GM21381 (cell line): ENCODE measurements around the gene ANKRD40CL.
"Not testable (repeated sequence)": the region's sequence is repeated elsewhere in the genome, so short reads cannot be mapped to it uniquely, and the experiment has no call there.

ENCODE experiments used
- ATAC-seq: cut with Tn5 transposase; IDR thresholded peaks from one replicate; pipeline ENCODE4 v1.9.1; 2021; ENCODE audit warnings: mild to moderate bottlenecking, moderate library complexity; ENCODE audit not compliant: unreplicated experiment

Gene ANKRD40CL

DNA sequence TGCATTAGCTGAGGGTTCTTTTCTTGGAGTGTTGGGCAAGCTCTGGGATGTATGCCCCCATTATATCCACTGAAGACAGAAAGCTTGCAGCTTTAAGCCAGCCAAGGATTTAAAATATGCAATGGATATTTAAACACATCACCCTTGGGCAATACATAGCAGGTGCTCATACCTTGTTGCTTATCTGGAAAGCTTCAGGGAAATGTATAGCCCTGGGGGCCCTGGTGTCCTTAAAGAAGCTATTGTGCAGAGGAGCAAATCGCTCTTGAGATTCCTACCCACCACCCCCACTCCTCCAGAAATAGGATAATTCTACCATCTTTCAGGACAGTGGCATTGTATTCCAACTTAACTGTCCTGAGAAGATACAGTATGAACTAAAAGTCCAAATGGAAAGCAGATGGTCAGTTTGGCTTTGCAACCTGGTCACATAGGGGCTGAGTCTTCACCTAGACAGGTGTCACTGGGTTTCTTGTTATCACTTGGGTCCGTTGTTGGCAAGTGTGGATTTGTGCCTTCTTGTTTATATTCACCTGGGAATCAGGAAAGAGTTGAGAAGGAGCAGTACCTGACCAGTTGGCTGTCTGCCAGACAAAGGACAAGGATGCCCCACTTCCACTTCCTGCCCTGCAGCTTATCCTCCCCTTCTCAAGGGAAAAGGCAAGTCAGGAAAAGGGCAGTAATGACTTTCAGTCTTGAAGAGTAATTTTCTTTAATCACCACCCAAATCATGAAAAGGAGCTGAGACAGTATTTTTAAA, 3.4 kb downstream of the ANKRD40CL start:
- ATAC-seq = no peak

DNA sequence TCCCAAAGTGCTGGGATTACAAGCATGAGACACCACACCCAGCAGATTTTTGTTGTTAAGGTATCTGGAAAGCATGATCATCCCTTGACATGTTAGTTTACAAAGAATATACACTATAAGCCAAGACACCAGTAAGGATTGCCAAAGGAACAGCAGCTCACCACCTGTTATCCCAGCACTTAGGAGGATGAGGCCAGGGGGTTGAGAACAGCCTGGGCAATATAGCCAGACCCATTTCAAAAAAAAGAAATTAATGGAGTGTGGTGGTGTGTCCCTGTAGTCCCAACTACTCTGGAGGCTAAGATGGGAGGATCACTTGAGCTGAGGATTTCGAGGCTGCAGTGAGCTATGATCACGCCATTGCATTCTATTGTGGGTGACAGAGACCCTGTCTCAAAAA, 5.1 kb downstream of the ANKRD40CL start:
- no peak for ATAC-seq

DNA sequence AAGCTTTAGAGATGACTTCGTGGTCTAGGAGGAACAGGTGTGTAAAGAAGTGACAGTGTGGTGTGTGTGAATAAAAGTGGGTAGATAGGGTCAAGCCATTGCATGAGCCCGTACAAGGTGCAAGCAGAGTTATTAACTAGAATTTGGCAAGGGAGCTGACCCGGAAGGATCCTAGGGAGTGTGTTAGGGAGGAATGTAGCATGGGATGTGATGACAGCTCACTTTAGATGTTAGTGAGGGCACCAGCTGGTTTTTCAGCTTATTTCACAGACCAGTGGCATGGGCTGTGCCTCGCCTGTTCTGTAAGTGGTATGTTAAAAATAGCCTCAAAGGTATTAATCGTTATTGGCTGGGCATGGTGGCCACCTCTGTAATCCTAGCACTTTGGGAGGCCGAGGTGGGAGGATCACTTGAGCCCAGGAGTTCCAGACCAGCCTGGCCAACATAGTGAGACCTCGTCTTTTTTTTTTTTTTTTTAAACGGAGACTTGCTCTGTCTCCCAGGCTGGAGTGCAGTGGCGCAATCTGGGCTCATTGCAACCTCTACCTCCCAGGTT, 8.3 kb downstream of the ANKRD40CL start:
- no peak for ATAC-seq

DNA sequence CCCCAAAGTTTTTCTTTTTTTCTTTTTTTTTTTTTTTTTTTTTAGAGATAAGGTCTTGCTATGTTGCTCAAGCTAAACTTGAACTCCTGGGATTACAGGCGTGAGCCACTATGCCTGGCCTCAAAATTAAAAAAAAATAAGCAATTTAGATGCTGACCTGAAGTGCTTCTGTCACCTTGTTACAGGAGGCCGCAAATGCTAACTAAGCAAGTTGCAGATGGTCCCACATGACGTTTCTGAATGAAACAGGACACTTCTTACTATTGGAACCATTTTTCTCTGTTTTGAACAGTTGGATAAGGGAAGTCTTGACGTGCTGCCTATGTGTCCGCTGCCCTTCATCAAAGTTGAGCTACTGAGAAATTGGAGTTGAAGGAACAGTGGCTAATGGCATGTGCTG, 8.8 kb downstream of the ANKRD40CL start:
- ATAC-seq = no peak

DNA sequence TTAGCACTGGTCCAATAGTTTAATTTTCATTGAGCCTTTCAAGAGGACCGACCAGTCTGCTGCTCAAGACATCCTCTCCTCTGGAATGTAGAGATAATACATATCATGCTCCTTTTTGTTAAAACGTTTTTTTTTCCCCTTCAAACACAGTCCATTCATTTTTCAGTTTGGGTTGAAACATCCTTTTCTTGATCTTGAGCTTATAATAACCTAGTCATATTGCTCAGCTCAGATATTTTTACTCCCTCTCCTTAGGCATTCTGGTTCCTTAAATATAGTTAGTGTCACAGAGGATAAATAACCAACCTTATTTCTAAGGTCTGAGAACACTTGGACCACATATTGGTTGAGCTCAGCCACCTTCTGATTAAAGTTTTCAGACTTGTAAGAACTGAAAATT, 12.8 kb downstream of the ANKRD40CL start:
- no peak for ATAC-seq

DNA sequence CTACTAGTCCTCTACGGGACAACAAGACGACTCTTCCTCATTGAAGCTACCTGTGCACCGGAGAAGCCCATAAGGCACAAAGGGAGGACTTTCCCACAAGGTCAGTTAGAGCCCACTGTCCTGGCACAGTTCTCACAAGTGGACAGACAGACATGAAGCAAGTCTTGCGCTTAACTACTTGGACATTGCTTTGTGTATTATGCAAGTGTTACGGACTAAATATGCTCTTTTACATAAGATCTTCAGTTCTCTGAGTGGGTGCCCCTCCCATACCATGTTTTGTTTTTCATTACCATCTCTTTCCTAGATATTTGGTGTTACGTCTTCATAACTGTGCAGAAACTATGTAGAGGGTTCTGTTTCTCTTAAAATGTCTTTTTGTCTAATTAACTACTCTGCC, 18.1 kb downstream of the ANKRD40CL start:
- no peak for ATAC-seq

DNA sequence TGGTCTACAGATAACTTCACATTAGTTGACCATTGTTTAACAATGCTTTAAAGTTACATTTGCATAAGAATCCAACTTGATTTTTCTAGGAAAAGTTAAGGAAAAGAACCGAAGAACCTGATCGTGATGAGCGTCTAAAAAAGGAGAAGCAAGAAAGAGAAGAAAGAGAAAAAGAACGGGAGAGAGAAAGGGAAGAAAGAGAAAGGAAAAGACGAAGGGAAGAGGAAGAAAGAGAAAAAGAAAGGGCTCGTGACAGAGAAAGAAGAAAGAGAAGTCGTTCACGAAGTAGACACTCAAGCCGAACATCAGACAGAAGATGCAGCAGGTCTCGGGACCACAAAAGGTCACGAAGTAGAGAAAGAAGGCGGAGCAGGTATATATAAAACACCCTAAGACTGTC, 21.7 kb downstream of the ANKRD40CL start:
- ATAC-seq = no peak

DNA sequence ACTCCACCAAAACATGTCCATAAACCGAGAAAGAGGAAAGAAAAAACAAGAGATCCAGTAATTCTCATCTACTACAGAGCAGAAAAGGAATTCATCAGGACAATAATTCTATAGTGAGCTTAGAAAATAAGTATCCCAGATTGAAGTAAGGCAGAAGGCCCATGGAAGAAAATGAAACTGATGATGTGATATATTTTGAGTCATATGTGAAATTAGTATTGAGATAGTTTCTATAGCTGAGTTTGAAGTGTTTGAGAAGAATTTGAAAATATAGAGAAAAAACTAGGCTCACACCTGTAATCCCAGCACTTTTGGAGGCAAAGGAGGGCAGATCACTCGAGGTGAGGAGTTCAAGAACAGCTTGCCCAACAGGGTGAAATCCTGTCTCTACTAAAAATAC, 28.2 kb downstream of the ANKRD40CL start:
- ATAC-seq = no peak

DNA sequence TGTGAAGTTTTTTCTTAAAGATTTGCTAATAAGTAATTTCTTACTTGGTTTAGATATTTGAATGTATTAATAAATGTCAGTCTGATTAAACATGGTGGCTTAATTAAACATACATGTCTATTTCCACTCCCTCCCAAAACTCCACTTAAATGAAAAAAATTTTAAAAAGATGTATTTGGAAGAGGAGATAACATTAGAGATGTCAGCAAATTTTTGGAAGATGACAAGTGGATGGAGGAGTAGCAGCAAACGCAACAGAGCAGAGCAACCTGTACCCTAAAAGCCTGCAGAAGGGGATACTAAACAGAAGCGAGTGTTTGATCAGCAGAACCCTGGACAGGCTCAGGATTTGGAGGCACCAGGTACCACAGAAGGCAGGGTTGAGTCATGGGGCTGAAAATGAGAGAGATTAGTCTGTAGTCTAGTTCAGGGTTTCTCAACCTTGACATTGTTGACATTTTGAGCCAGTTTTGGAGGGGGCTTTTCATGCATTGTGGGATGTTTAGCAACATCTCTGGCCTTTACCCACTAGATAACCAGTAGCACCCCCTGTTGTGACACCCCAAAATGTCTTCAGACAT, 30.1 kb downstream of the ANKRD40CL start:
- ATAC-seq = no peak

DNA sequence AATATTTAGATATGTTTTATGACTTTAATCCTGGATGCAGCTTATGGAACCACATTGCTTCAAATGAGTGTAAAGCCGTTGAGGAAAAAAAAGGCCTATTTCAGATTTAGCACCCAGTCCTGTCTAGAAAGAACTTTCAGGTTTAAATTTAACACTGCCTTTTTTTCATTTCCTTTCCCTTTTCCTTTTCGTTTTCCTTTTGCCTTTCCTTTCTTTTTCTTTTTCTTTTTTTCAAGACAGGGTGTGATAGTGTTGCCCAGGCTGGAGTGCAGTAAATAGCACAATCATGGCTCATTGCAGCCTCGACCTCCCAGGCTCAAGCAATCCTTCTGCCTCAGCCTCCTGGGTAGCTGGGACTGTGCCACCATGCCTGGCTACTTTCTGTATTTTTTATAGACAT, 32.0 kb downstream of the ANKRD40CL start:
- no peak for ATAC-seq

DNA sequence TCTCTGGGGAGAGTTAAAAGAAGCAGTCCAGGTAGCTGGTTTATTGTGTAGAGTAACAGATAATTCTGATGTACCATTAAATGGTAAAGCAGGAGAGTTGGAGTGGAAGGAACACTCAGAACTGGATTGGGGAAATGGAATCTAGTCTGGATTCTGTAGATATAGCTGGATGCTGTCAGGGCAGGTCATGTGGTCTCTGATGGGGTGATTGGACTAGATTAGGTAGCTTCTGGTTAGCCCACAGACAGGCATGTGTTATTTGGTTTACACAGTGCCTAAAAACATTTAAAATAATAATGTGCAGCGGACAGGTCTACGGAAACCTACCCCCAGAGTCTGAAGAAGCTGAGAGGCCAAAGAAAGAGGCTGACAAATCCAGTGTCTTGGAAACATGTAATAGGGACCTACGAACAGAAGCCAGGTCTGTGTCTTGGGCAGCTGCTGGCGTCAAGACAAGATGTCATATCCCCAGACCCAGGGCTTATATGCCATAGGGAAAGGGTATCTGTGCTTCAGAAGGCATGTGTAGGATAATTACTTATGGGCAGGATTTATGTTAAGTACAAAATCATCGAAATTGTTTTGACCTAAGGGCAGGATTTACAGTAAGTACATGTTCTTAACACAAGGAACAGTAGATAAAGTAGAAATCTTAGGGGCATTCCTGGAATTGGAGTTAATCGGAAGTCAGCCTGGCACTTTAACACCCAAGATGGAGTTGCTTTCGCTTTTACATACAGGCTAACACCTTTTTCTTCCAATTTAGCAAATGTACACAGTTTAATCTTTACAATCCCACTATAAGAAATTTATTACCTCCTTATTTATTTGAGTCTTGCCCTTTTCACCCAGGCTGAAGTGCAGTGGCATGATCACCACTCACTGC, 35.5 kb downstream of the ANKRD40CL start:
- no peak for ATAC-seq

DNA sequence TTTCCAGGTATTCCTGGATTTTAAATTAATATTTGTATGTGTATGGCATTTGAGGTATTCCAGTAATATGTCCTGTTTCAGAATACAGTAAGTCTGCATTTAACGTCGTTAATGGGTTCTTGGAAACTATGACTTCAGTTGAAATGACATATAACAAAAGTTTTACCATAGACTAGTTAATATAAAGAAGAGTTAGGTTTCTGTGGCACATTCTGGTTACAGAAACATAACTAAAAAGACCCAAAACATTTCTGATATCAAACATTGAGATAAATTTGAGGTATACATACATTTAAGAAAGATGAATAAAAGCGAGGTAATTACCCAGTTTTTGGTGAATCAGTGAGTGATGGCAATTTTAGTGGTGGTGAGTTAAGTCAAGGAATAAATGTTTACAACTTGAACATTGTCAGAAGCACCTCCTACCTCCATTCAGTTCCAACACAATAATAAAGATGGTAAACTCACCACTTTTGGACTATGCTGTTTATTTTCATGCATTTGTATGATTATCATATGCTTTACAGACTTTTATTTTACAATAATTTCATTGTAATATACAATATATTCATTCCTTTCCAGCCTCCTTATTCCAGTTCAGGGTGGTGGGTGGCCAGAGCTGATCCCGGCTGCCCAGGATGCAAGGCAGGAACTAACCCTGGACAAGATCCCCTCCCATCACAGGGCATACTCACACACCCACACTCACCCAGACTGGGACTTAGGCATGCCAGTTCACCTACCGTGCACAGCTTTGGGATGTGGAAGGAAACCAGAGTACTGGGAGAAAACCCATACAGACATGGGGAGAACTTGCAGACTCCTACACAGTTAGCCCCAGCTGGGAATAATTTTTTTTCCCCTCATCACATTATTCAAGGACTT, 38.2 kb downstream of the ANKRD40CL start:
- no peak for ATAC-seq

DNA sequence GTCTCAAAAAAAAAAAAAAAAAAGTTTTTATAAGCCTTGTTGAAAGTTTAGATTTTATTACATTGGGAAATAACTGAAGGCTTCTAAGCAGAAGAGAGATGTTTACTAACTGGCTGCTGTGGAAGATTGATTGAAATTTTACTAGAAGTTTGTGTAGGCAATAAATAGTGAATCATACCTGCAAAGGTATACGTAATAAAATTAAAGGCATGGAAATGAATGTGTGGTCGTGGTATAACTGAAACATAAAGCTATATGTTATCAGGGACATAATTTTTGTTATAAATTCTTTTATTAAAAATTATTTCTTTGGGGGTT, 39.2 kb downstream of the ANKRD40CL start:
- no peak for ATAC-seq

DNA sequence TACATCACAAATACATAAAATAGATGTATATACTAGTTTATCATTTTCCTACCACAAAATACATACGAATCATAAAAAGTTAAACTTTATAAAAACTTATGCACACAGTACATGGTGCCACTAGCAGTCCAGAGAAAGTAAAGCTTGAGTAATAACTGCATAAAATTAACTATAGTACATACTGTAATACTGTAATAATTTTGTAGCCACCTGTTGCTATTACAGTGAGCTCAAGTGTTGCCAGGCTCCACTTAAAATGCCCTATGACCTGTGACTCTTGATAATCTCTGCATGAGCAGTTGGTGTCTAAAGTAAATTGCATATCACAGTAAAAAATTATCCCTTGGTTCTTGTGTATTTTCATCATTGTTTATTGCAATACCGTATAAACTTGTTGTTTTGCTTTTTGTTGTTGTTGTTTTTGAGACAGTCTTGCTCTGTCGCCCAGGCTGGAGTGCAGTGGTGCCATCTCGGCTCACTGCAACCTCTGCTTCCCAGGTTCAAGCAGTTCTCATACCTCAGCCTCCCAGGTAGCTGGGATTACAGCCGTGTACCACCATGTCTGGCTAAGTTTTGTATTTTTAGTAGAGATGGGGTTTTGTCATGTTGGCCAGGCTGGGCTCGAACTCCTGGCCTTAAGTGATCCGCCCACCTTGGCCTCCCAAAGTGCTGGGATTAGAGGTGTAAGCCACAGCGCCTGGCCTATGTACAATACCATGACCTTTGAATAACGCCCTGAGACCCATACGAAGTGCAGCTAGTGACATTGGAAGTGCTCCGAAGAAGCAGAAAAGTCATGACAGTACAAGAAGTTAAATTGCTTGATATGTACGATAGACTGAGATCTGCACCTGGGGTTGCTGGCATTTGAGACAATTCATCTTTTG, 41.3 kb downstream of the ANKRD40CL start:
- no peak for ATAC-seq

DNA sequence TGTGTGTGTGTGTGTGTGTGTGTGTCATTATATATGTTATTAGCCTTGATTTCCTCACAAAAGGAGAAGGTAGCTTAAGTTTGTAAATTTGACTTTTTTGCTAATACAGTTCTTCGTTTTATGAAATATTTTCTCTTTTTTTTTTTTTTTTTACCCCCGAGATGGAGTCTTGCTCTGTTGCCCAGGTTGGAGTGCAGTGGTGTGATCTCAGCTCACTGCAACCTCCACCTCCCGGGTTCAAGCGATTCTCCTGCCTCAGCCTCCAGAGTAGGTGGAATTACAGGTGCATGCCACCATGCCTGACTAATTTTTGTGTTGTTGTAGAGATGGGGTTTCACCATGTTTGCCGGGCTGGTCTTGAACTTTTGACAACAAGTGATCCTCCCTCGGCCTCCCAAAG, 42.7 kb downstream of the ANKRD40CL start:
- not testable (repeated sequence) for ATAC-seq

DNA sequence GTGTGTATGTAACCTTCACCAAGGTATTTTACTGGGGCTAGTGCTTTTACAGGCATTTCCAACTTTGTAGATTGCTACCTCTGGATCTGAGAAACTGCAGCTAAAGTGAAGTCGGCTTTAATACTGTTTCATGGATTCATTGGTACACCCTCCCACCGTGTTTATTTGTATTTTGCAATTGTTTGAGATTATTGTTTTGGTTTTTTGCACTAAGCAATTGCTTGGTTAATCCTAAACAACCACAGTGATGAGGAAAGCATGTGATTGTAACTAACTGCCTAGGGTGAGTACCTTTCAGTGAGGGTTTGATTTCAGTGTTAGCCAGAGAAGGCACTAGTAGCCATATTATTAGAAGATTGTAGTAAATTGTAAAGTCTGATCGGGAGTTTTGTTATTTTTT, 44.6 kb downstream of the ANKRD40CL start:
- no peak for ATAC-seq

DNA sequence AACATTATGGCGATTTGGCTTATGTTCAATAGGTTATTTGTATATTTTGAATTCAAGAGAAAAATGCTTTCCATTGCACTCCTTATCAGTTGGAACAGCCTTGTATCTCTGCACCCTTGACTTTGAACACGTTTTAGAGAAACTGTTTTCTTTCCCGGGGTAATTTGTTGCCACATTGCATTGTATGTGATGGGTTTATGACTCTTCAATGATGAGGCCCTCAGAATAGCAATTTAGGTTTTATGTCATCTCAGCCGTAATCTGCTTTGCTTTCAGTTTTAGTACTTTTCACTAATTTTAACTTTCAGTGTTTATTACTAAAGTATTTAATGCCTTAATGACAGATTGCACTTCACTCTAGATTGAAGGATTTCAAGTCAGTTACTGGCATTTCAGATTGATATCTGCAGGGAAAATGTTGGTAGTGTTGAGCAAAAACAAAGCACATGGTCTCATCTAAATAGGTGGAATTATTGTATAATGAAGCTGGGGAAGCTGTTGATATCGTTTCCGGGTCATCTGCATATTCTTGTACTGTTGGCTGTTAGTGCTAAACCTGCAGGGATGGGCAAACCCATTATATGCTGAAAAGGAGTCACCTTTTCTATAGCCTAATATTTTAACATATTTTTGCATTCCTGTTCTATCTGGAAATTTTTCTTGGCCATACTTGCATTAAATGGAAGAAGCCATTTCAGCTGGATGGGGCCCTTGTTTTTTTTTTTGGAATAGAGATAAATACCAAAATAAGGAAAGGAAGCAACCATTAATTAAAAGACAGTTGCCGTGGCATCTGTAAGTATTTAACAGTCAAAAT, 45.9 kb downstream of the ANKRD40CL start:
- no peak for ATAC-seq

DNA sequence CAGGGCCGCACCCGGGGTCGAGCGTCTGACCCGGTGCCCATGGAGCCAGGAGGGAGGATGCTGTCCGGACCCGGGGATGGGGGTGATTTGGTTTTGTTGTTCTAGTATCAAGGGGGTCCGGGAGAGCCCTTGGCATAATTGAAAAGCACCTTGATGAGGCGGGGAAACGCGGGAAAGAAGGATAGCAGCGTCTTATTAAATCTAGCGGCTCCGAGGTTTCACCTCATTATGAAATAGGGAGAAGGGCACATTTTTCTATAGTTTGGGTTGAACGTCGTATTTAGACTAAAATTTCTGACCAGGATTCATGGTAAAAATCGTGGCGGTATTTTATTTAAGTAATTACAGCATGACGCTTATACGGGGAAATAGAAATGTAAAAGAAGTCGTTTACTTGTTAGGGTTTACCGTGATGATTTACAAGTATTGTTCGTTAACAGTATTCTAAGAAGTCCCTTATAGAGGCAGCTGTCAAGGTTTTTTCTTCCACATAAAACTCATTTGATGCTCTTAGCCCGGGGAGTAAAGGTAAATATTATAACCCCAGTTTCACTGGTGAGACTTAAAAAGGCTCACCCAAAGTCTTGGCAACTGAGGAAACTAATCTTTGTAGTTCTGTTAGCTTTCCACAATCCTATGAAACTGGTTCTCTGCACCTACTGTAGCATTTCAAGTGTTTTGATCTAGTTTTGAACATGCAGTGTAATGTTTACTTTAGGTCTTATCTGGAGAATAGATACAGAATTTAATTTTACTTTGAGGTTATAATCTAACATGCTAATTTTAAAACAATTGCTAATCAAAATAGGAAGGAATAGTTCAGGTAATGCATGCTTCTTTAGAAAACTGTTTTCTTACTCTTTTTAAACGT, 47.2 kb downstream of the ANKRD40CL start:
- no peak for ATAC-seq
